DND-41 (cell line): ENCODE measurements around the gene ITGAV.

Experiments used
- ATAC-seq: fragments of 200-7000 bp; cut with Tn5 transposase; 3 replicates; pipeline ENCODE4 v1.9.1; 2021; ENCODE audit warnings: low read depth; ENCODE audit not compliant: insufficient read depth
- DNase-seq: peaks from one replicate; pipeline ENCODE4 v3.0.0-alpha.2; 2020
- H2AFZ ChIP-seq: 2 replicates; pipeline ENCODE4 v1.6.0; 2012; ENCODE audit warnings: low read depth, low read length
- H3K27ac ChIP-seq: 2 replicates; pipeline ENCODE4 v1.5.1; 2012; ENCODE audit warnings: low read length, inconsistent platforms
- H3K27me3 ChIP-seq: fragments of 200-600 bp; sonication (generic); 2 replicates; pipeline ENCODE4 v1.6.0; 2012; ENCODE audit warnings: low read length, mild to moderate bottlenecking, inconsistent platforms; ENCODE audit not compliant: insufficient read depth, poor library complexity
- H3K36me3 ChIP-seq: 2 replicates; pipeline ENCODE4 v1.5.1; 2012; ENCODE audit warnings: low read length, inconsistent platforms; ENCODE audit not compliant: insufficient read depth
- H3K4me1 ChIP-seq: 2 replicates; pipeline ENCODE4 v1.5.1; 2012; ENCODE audit warnings: mild to moderate bottlenecking, low read length; ENCODE audit not compliant: insufficient read depth
- H3K4me2 ChIP-seq: 2 replicates; pipeline ENCODE4 v1.6.0; 2012; ENCODE audit warnings: mild to moderate bottlenecking, moderate library complexity, low read length, inconsistent platforms; ENCODE audit not compliant: insufficient read depth
- H3K4me3 ChIP-seq, 2 experiments: fragments of 200-600 bp in 1 of 2; shearing (Covaris generic) in 1 of 2; 2 replicates each; pipeline ENCODE4 v1.5.1; 2012 to 2016; ENCODE audit warnings: inconsistent platforms in 2 of 2, low read length in 2 of 2, mild to moderate bottlenecking in 2 of 2, low read depth in 1 of 2, moderate library complexity in 1 of 2
- H3K79me2 ChIP-seq: 2 replicates; pipeline ENCODE4 v1.6.0; 2012; ENCODE audit warnings: low read length, inconsistent platforms; ENCODE audit not compliant: insufficient read depth
- H3K9ac ChIP-seq: 2 replicates; pipeline ENCODE4 v1.6.0; 2012; ENCODE audit warnings: low read depth, mild to moderate bottlenecking, inconsistent platforms, low read length, moderate library complexity
- H3K9me3 ChIP-seq: 2 replicates; pipeline ENCODE4 v1.5.1; 2012; ENCODE audit warnings: low read length, moderate library complexity, mild to moderate bottlenecking, inconsistent platforms; ENCODE audit not compliant: insufficient read depth, severe bottlenecking
- H4K20me1 ChIP-seq: 2 replicates; pipeline ENCODE4 v1.6.0; 2012; ENCODE audit warnings: low read length; ENCODE audit not compliant: insufficient read depth
- CTCF ChIP-seq: IDR thresholded peaks from 2 replicates; pipeline ENCODE4 v1.5.1; 2012; ENCODE audit warnings: borderline replicate concordance, low read length, moderate library complexity, mild to moderate bottlenecking; ENCODE audit not compliant: poor library complexity, severe bottlenecking; ENCODE audit errors: extremely low read depth
- EZH2 ChIP-seq: IDR thresholded peaks from 3 replicates; pipeline ENCODE4 v1.6.1; 2012; ENCODE audit warnings: borderline replicate concordance, low read depth, mild to moderate bottlenecking, moderate library complexity, low read length, inconsistent platforms; ENCODE audit not compliant: severe bottlenecking

ITGAV gene

GRCh38 chr2:186590350-186590758, 498 bp downstream of the ITGAV start:
- H4K20me1 ChIP-seq: no peaks in the 10 kb centered on the region
- ATAC-seq: no peak
- peak overlapping the region; percentile 67 for H3K9ac ChIP-seq
- H3K27ac ChIP-seq: peak overlapping the region; percentile 66
- no peak for DNase-seq
- H3K36me3 ChIP-seq: no peaks in the 10 kb centered on the region
- H3K4me1 ChIP-seq: peaks cover 29% of the 10 kb centered on the region
- TF ChIP-seq CTCF: no peak
- no peak for TF ChIP-seq EZH2
- H2AFZ ChIP-seq: peak overlapping the region; percentile 77
- H3K27me3 ChIP-seq: no peaks in the 10 kb centered on the region
- peaks cover 12% of the 10 kb centered on the region for H3K79me2 ChIP-seq
- peak overlapping the region; percentile 84 for H3K4me2 ChIP-seq
- no peaks in the 10 kb centered on the region for H3K9me3 ChIP-seq
- peak overlapping the region; percentile 59 to 65; a peak in 3 of 4 replicates for H3K4me3 ChIP-seq

- no peak for DNase-seq
- peaks cover 29% of the 10 kb centered on the region for H3K4me1 ChIP-seq
- H3K79me2 ChIP-seq: peaks cover 13% of the 10 kb centered on the region
- no peaks in the 10 kb centered on the region for H3K27me3 ChIP-seq
- H3K36me3 ChIP-seq: no peaks in the 10 kb centered on the region
- peak overlapping the region; percentile 67 for H3K9ac ChIP-seq
- H2AFZ ChIP-seq: peak overlapping the region; percentile 77
- peak overlapping the region; percentile 66; the same call in 1 of the 2 replicates for H3K27ac ChIP-seq
- peak overlapping the region; percentile 84 for H3K4me2 ChIP-seq
- TF ChIP-seq CTCF (no peak), EZH2 (no peak)
- peak overlapping the region; percentile 59 to 65; a peak in 3 of 4 replicates for H3K4me3 ChIP-seq
- no peak for ATAC-seq
- no peaks in the 10 kb centered on the region for H4K20me1 ChIP-seq
- no peaks in the 10 kb centered on the region for H3K9me3 ChIP-seq
Observed at GRCh38 chr2:186590759-186591505, 1.1 kb downstream of the ITGAV start.

- H3K79me2 ChIP-seq: peaks cover 13% of the 10 kb centered on the region
- no peaks in the 10 kb centered on the region for H3K9me3 ChIP-seq
- no peak overlapping the region for H3K27ac ChIP-seq
- ATAC-seq: no peak
- H3K27me3 ChIP-seq: no peaks in the 10 kb centered on the region
- H3K4me3 ChIP-seq: peak overlapping the region in 1 of 2 experiments; percentile 65; a peak in 2 of 4 replicates
- no peaks in the 10 kb centered on the region for H4K20me1 ChIP-seq
- peak overlapping the region; percentile 67; the same call in 1 of the 2 replicates for H3K9ac ChIP-seq
- H2AFZ ChIP-seq: no peak overlapping the region
- H3K4me1 ChIP-seq: peaks cover 29% of the 10 kb centered on the region
- DNase-seq: no peak
- TF ChIP-seq CTCF (no peak), EZH2 (no peak)
- H3K36me3 ChIP-seq: no peaks in the 10 kb centered on the region
- peak overlapping the region; percentile 84 for H3K4me2 ChIP-seq
Observed at GRCh38 chr2:186591506-186591890, 1.6 kb downstream of the ITGAV start.
